Measurements from ENCODE around the gene GPR135. TPM values are rescaled to one million over a fixed set of nuclear protein-coding genes. Genes with fewer than 3 reads are reported as not detected.
"Not testable (repeated sequence)": the region's sequence is repeated elsewhere in the genome, so short reads cannot be mapped to it uniquely, and the experiment has no call there.

GPR135 gene
- total RNA-seq, 1 donor from 2014 or later: 3.5 TPM

DNA sequence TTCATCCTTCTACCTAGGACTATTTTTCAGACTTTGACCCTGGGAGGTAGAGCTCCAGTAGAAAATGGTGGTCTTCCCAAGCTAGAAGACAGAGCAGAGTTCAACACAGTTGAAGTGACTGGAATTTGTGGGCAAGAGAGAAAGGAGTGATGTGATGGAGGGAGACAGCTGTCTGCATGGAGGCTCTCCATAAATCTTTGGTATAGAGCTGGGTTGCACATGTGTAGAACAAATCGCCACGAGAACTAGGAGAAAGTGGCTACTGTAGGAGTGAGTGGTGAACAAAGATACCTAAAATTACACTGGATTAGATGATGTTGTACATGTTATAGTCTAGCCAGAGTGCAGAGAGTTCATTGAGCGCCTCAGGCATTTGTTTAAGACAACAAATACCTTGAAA lies 14.5 kb downstream of the GPR135 start:
- Mint-ChIP-seq H3K27me3 (ENCODE audit: unreplicated experiment) (no peaks in the 10 kb centered on the region), H3K4me3 (ENCODE audit: unreplicated experiment) (no peak overlapping the region), H3K27ac (ENCODE audit: unreplicated experiment) (no peak overlapping the region), H3K4me1 (ENCODE audit: unreplicated experiment) (peaks cover 11% of the 10 kb centered on the region), H3K36me3 (ENCODE audit: unreplicated experiment) (peaks cover 10% of the 10 kb centered on the region), H3K9me3 (ENCODE audit: unreplicated experiment) (no peaks in the 10 kb centered on the region)
- no peak for DNase-seq (ENCODE audit: extremely low spot score, unreplicated experiment)
- TF ChIP-seq, protein P1, sequence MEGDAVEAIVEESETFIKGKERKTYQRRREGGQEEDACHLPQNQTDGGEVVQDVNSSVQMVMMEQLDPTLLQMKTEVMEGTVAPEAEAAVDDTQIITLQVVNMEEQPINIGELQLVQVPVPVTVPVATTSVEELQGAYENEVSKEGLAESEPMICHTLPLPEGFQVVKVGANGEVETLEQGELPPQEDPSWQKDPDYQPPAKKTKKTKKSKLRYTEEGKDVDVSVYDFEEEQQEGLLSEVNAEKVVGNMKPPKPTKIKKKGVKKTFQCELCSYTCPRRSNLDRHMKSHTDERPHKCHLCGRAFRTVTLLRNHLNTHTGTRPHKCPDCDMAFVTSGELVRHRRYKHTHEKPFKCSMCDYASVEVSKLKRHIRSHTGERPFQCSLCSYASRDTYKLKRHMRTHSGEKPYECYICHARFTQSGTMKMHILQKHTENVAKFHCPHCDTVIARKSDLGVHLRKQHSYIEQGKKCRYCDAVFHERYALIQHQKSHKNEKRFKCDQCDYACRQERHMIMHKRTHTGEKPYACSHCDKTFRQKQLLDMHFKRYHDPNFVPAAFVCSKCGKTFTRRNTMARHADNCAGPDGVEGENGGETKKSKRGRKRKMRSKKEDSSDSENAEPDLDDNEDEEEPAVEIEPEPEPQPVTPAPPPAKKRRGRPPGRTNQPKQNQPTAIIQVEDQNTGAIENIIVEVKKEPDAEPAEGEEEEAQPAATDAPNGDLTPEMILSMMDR (IDR thresholded peaks at IDR 0.05): no peak

DNA sequence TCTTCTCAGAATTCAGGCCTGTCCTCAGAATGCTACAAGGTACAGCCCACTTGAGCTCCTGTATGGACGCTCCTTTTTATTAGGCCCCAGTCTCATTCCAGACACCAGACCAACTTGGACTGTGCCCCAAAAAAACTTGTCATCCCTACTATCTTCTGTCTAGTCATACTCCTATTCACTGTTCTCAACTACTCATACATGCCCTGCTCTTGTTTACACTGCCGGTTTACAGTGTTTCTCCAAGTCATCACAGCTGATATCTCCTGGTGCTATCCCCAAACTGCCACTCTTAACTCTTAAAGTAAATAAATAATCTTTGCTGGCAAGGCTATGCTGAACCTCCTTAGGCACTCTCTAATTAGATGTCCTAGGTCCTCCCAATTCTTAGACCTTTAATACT lies 16.5 kb downstream of the GPR135 start:
- H3K27ac Mint-ChIP-seq (ENCODE audit: unreplicated experiment); H3K9me3 Mint-ChIP-seq (ENCODE audit: unreplicated experiment); H3K4me3 Mint-ChIP-seq (ENCODE audit: unreplicated experiment); H3K27me3 Mint-ChIP-seq (ENCODE audit: unreplicated experiment); H3K4me1 Mint-ChIP-seq (ENCODE audit: unreplicated experiment); H3K36me3 Mint-ChIP-seq (ENCODE audit: unreplicated experiment); DNase-seq (ENCODE audit: extremely low spot score, unreplicated experiment): not testable (repeated sequence)

DNA sequence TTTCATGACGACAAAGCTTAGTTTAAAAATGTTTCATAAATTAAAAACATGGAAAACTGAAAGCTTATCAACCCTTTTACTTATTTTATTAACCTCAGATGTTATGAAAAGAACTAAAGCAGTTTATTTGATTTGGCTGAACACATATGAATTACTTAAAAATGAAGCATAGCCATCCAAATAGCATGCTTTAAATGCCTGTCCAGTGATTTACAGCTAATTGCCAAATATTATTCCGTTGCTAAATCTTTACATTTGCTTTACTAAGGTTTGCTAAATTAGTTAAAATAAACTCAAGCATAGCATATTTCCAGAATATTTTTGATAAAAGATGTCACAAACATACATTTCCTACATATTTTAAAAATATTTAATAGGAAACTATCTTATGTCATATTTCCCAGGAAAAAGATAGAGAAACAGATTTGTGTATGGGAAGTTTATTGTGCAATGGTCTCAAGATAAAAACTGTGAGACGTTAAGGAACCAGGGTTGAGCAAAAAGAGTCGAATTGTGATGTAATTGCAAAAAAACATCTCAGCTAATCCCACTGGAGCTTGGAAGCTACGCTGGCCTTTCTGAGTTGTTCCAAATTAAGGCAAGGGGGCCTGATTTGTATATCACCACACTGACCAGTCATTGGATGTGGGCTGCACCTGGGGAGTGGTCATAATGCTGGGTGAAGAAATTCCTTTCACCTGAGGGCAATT lies 25.8 kb downstream of the GPR135 start:
- Mint-ChIP-seq H3K4me3 (ENCODE audit: unreplicated experiment) (no peak overlapping the region), H3K27ac (ENCODE audit: unreplicated experiment) (peak overlapping the region; percentile 54), H3K9me3 (ENCODE audit: unreplicated experiment) (peaks cover 5% of the 10 kb centered on the region), H3K36me3 (ENCODE audit: unreplicated experiment) (no peaks in the 10 kb centered on the region), H3K27me3 (ENCODE audit: unreplicated experiment) (no peaks in the 10 kb centered on the region), H3K4me1 (ENCODE audit: unreplicated experiment) (peaks cover 31% of the 10 kb centered on the region)
- TF ChIP-seq, protein P1 (IDR thresholded peaks at IDR 0.05): no peak
- DNase-seq (ENCODE audit: extremely low spot score, unreplicated experiment): no peak

DNA sequence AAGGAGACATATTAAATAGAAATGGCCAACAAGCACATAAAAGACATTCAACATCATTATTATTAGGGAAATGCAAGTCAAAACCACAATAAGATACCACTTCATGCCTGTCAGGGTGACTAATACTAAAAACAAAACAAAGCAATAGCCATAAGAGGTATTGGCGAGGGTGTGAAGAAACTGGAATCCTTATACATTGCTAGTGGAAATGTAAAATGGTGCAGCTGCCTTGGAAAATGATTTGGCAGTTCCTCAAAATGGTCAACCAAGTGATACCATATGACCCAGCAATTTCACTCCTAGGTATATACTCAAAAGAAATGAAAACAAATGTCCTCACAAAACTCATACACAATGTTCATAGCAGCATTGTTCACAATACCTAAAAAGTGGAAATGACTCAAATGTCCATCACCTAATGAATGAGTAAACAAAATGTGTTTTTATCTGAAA lies 27.0 kb downstream of the GPR135 start:
- Mint-ChIP-seq H3K36me3 (ENCODE audit: unreplicated experiment) (no peaks in the 10 kb centered on the region), H3K4me3 (ENCODE audit: unreplicated experiment) (no peak overlapping the region), H3K9me3 (ENCODE audit: unreplicated experiment) (peaks cover 5% of the 10 kb centered on the region), H3K27ac (ENCODE audit: unreplicated experiment) (peak overlapping the region; percentile 54), H3K27me3 (ENCODE audit: unreplicated experiment) (no peaks in the 10 kb centered on the region), H3K4me1 (ENCODE audit: unreplicated experiment) (peaks cover 26% of the 10 kb centered on the region)
- DNase-seq (ENCODE audit: extremely low spot score, unreplicated experiment): no peak
- TF ChIP-seq, protein P1 (IDR thresholded peaks at IDR 0.05): no peak

DNA sequence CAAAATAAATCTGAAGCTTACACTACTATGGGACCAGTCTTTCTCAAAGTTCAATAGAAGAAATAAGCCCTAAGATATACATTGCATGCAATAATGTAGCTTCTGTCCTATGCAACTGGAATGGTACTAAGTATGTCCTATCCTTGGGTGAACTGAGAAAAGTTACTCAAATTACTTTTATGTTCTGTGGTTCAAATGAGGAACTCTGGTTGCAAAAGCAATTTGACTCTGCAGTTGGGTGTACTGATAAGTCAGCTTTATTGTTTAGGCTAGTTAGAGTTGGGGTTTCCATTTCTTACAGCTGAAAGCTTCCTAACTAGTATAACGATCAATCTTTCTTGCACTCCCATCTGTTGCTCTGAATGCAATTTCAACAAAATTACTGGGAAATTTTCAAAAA lies 29.2 kb downstream of the GPR135 start:
- H3K9me3 Mint-ChIP-seq (ENCODE audit: unreplicated experiment): peaks cover 5% of the 10 kb centered on the region
- no peak overlapping the region for H3K27ac Mint-ChIP-seq (ENCODE audit: unreplicated experiment)
- H3K27me3 Mint-ChIP-seq (ENCODE audit: unreplicated experiment): no peaks in the 10 kb centered on the region
- H3K4me1 Mint-ChIP-seq (ENCODE audit: unreplicated experiment): peaks cover 26% of the 10 kb centered on the region
- no peaks in the 10 kb centered on the region for H3K36me3 Mint-ChIP-seq (ENCODE audit: unreplicated experiment)
- TF ChIP-seq, protein P1 (IDR thresholded peaks at IDR 0.05): no peak
- H3K4me3 Mint-ChIP-seq (ENCODE audit: unreplicated experiment): no peak overlapping the region
- DNase-seq (ENCODE audit: extremely low spot score, unreplicated experiment): no peak
